Activated naive CD8-positive, alpha-beta T cell treated with anti-CD3 and anti-CD28 coated beads, Interleukin-2, amount 50 U/mL, for 24 hours (primary cell): ENCODE measurements around the gene C5AR2.
"Not testable (repeated sequence)": the region's sequence is repeated elsewhere in the genome, so short reads cannot be mapped to it uniquely, and the experiment has no call there.

Source experiments
- ATAC-seq: fragments of 150-1000 bp; cut with Tn5 transposase; one replicate; pipeline ENCODE4 v1.10.0; 2021
- DNase-seq: peaks from one replicate; pipeline ENCODE4 v3.0.0; 2021
- H3K27ac Mint-ChIP-seq: one replicate; pipeline ENCODE4 v1.8.0; 2021; ENCODE audit warnings: mild to moderate bottlenecking, mixed read lengths
- H3K27me3 Mint-ChIP-seq: one replicate; pipeline ENCODE4 v1.8.0; 2021; ENCODE audit warnings: mixed read lengths
- H3K36me3 Mint-ChIP-seq: one replicate; pipeline ENCODE4 v1.8.0; 2021; ENCODE audit warnings: low read depth, mixed read lengths
- H3K4me1 Mint-ChIP-seq: one replicate; pipeline ENCODE4 v1.8.0; 2021; ENCODE audit warnings: mixed read lengths
- H3K4me3 Mint-ChIP-seq: one replicate; pipeline ENCODE4 v1.8.0; 2021; ENCODE audit warnings: mild to moderate bottlenecking, moderate library complexity, mixed read lengths
- H3K9me3 Mint-ChIP-seq: one replicate; pipeline ENCODE4 v1.8.0; 2021; ENCODE audit warnings: mixed read lengths

Gene C5AR2

GRCh38 chr19:47365455-47365854 lies 33.5 kb downstream of the C5AR2 start:
- ATAC-seq, H3K27ac Mint-ChIP-seq, H3K9me3 Mint-ChIP-seq, DNase-seq, H3K4me1 Mint-ChIP-seq, H3K27me3 Mint-ChIP-seq, H3K4me3 Mint-ChIP-seq: not testable (repeated sequence)
- H3K36me3 Mint-ChIP-seq = peaks cover 35% of the 10 kb centered on the region

DNA sequence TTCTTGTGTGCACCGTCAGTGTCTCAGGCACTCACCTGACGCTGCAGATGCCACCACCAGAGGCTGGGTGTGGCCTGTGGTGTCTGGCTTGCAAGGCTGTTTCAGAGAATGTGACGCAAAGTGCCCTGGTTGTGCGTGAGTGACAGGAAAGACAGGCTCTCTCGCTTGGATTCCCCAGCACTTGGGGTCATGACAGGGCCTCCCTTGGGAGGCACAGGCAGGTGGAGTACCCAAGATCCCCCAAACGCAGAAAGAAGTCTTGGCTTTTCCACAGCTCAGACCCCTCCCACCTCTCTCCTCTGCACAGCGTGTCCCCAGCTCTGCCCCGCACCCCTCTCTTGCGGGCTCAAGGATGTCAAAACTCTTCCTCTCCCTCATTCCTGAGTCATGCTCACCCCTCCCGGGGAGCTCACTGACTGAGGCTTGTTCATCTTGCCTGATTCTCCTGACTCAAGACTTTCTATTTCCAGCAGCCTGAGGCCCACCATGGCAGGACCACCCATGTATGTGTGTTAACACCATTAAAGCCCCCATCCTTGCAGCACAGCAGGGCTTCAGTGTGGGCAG lies 38.2 kb downstream of the C5AR2 start:
- Mint-ChIP-seq H3K27me3 (no peaks in the 10 kb centered on the region), H3K4me1 (no peaks in the 10 kb centered on the region), H3K9me3 (no peaks in the 10 kb centered on the region), H3K36me3 (peaks cover 27% of the 10 kb centered on the region), H3K27ac (no peak overlapping the region), H3K4me3 (no peak overlapping the region)
- no peak for ATAC-seq
- DNase-seq = no peak

DNA sequence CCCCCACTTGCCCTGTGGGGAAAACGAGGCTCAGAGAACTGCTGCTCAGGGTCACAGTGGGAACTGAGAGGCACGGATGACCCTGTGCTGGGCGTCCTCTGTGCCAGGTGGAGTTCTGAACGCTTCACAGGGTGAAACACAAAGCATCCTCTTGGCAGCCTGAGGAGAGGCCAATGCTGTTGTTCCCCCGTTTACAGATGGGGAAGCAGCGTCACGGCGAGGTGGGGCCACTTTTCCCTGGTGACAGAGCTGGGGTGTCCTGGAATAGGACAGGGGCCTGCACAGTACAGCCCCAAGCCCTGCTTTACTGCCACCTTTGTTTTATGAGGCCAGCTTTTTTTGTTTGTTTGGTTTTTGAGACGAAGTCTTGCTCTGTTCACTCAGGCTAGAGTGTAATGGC lies 39.3 kb downstream of the C5AR2 start:
- Mint-ChIP-seq H3K27me3 (no peaks in the 10 kb centered on the region), H3K4me1 (no peaks in the 10 kb centered on the region), H3K36me3 (peaks cover 23% of the 10 kb centered on the region), H3K27ac (no peak overlapping the region), H3K9me3 (no peaks in the 10 kb centered on the region), H3K4me3 (no peak overlapping the region)
- DNase-seq (no peak), ATAC-seq (no peak)

GRCh38 chr19:47372603-47373002 lies 40.6 kb downstream of the C5AR2 start:
- no peak overlapping the region for H3K27ac Mint-ChIP-seq
- H3K4me1 Mint-ChIP-seq = no peaks in the 10 kb centered on the region
- H3K27me3 Mint-ChIP-seq = no peaks in the 10 kb centered on the region
- H3K4me3 Mint-ChIP-seq = no peak overlapping the region
- no peak for ATAC-seq
- H3K36me3 Mint-ChIP-seq = peaks cover 19% of the 10 kb centered on the region
- no peaks in the 10 kb centered on the region for H3K9me3 Mint-ChIP-seq
- no peak for DNase-seq

DNA sequence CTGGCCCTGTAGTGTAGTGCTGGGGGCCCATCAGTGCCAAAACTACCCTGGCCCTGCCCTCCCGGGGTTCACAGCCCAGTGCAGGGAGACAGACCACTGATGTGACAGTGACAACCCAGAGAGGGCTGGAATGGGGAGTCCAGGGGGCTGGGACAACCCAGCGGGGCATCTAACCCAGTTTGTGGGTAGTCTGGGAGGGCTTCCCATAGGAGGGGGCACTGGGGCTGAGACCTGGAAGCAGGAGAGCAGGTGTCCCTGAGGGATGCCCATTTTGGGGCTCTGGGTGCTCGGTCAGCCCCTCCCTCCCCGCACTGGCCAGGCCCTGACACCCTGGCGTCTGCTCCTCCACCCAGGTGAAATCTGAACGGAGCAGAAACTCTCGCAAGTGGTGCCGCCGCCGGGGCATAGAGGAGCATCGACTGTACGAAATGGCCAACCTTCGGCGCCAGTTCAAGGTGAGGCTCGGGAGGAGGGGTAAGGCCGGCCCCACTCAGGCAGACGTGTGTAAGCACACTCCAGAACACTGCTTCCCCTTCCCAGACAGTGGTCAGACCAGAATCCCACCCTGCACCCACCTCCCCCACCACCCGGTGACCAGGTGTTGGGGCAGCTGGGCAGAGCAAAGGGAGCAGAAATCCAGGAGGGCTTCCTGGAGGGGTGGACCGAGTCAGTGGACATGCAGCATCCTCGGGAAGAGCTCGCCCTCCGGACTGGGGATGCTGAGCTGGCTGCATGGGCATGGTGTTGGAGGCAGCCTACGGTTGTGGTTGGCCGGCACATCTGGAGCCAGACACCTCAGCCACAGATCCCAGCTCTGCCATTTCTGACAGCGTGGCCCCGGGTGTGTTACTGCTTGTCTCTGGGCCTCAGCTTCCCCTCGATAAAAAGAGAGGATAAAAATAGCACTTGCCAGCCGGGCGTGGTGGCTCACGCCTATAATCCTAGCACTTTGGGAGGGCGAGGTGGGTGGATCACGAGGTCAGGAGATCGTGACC lies 41.6 kb downstream of the C5AR2 start:
- Mint-ChIP-seq H3K4me3 (no peak overlapping the region), H3K9me3 (no peaks in the 10 kb centered on the region), H3K4me1 (no peaks in the 10 kb centered on the region), H3K36me3 (peaks cover 24% of the 10 kb centered on the region), H3K27ac (no peak overlapping the region), H3K27me3 (no peaks in the 10 kb centered on the region)
- DNase-seq = no peak
- ATAC-seq = no peak

GRCh38 chr19:47374876-47375693 lies 43.1 kb downstream of the C5AR2 start:
- peaks cover 2% of the 10 kb centered on the region for H3K4me1 Mint-ChIP-seq
- ATAC-seq = no peak
- H3K36me3 Mint-ChIP-seq = peaks cover 24% of the 10 kb centered on the region

GRCh38 chr19:47375694-47376588 lies 44.0 kb downstream of the C5AR2 start:
- H3K9me3 Mint-ChIP-seq = no peaks in the 10 kb centered on the region
- ATAC-seq = no peak
- no peak overlapping the region for H3K4me3 Mint-ChIP-seq

More at GRCh38 chr19:47374876-47375693, 43.1 kb downstream of the C5AR2 start:
- DNase-seq = no peak
- Mint-ChIP-seq H3K27ac (no peak overlapping the region), H3K4me3 (no peak overlapping the region), H3K27me3 (no peaks in the 10 kb centered on the region), H3K9me3 (no peaks in the 10 kb centered on the region)

DNA sequence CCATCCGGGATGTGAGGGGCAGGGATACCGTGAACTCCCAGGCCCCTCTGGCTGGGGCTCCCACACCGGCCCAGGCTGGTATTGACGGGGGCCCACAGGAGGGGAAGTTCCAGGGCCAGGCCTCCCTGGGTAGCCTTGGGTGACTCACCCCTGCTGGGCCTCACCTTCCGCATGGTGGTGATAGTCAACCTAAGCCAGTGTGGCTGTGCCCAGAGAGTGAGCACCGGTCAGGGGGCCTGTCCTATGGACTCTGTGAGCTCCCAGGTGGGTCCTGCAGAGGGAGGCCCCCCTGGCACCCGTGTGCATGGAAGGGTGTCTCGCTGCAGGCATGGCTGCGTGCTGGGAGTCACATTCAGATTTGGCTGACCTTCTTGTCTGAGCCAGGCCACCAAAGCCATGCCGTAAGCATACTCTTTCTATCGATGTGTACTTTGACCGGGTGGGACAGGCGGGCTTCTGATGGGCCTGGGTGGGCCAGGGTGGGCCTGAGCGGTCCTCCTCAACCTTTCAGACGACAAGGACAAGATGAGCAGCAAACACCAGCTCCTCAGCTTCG lies 44.7 kb downstream of the C5AR2 start:
- Mint-ChIP-seq H3K9me3 (no peaks in the 10 kb centered on the region), H3K27me3 (no peaks in the 10 kb centered on the region), H3K4me1 (peaks cover 12% of the 10 kb centered on the region), H3K36me3 (peaks cover 30% of the 10 kb centered on the region), H3K4me3 (no peak overlapping the region), H3K27ac (no peak overlapping the region)
- DNase-seq (no peak), ATAC-seq (no peak)

More at GRCh38 chr19:47375694-47376588, 44.0 kb downstream of the C5AR2 start:
- Mint-ChIP-seq H3K36me3 (peaks cover 28% of the 10 kb centered on the region), H3K27me3 (no peaks in the 10 kb centered on the region), H3K4me1 (peaks cover 7% of the 10 kb centered on the region), H3K27ac (no peak overlapping the region)
- no peak for DNase-seq

DNA sequence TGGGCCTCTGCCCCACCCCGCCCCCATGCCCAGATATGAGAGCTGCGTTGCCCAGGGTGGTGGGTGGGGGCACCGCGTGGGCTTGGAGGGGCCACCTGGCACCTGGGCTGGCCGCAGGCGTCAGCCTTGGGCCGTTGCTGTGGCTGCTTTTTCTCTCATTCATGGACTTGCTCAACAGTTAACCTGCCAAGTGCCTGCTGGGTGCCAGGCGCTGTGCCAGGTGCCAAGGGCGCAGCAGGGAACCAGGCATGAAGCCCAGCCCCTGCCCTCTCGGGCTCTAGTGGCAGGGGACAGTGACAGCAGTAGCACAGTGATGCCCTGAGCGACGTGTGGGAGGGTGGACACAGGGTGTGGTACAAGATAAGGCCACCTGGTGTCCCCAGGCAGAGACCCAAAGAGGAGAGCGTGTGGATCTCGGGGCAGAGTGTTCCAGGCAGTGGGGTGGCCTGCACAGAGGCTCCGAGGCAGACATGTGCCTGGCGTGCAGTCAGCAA lies 45.3 kb downstream of the C5AR2 start:
- Mint-ChIP-seq H3K9me3 (no peaks in the 10 kb centered on the region), H3K27me3 (no peaks in the 10 kb centered on the region), H3K4me3 (no peak overlapping the region), H3K27ac (no peak overlapping the region), H3K4me1 (peaks cover 15% of the 10 kb centered on the region), H3K36me3 (peaks cover 29% of the 10 kb centered on the region)
- ATAC-seq (no peak), DNase-seq (no peak)

- no peak for ATAC-seq
- H3K9me3 Mint-ChIP-seq = no peaks in the 10 kb centered on the region
- peaks cover 15% of the 10 kb centered on the region for H3K4me1 Mint-ChIP-seq
- no peak overlapping the region for H3K4me3 Mint-ChIP-seq
- DNase-seq = no peak
- H3K27ac Mint-ChIP-seq = no peak overlapping the region
- H3K36me3 Mint-ChIP-seq = peaks cover 29% of the 10 kb centered on the region
- no peaks in the 10 kb centered on the region for H3K27me3 Mint-ChIP-seq
These were observed 45.8 kb downstream of the C5AR2 start for GRCh38 chr19:47377801-47378200.

DNA sequence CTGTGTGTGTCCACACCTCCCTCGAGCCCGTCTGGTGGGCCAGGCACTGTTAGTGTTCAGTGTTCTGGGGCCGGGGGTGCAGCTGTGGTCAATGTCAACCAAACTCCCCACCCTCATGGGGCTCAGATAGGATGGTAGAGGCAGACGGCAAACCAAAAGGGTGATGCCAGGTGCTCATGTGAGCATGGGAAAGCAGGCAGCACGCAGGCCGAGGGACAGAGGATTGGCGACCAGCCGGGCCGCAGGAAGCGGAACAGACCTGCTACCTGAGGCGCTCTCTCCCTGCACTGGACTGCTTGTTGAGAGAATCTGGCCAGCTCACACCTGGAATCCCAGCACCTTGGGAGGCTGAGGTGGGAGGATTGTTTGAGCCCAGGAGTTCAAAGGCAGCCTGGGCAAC lies 46.3 kb downstream of the C5AR2 start:
- peaks cover 29% of the 10 kb centered on the region for H3K36me3 Mint-ChIP-seq
- no peaks in the 10 kb centered on the region for H3K27me3 Mint-ChIP-seq
- H3K4me1 Mint-ChIP-seq = peaks cover 19% of the 10 kb centered on the region
- H3K27ac Mint-ChIP-seq = no peak overlapping the region
- ATAC-seq = no peak
- DNase-seq = no peak
- H3K9me3 Mint-ChIP-seq = no peaks in the 10 kb centered on the region
- no peak overlapping the region for H3K4me3 Mint-ChIP-seq

DNA sequence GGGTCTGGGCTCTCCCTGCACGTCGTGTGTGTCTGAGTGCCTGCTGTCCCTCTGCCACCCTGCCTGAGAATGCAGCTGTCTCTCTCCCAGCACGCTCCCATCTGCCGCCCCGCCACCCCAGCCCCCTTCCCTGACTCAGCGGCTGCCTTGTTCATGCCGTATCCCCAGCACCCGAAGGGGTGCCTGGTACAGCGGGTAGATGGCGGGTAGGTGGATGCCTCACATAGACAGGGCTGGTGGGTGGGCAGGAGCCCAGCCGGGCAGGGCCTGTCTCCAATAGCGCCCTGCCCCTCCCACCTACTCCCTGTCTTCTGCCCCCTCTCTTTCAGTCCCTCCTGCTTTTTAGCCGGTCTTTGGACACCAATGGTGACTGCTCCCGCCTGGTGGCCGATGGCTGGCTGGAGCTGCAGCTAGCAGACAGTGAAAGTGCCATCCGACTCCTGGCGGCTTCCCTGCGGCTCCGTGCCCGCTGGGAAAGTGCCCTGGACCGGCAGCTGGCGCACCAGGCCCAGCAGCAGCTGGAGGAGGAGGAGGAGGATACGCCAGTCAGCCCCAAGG lies 47.5 kb downstream of the C5AR2 start:
- Mint-ChIP-seq H3K27ac (no peak overlapping the region), H3K4me1 (peaks cover 24% of the 10 kb centered on the region), H3K36me3 (peaks cover 28% of the 10 kb centered on the region), H3K4me3 (no peak overlapping the region), H3K27me3 (no peaks in the 10 kb centered on the region), H3K9me3 (no peaks in the 10 kb centered on the region)
- no peak for DNase-seq
- no peak for ATAC-seq

- peaks cover 24% of the 10 kb centered on the region for H3K4me1 Mint-ChIP-seq
- no peaks in the 10 kb centered on the region for H3K27me3 Mint-ChIP-seq
- no peak overlapping the region for H3K4me3 Mint-ChIP-seq
- H3K9me3 Mint-ChIP-seq = no peaks in the 10 kb centered on the region
- no peak for ATAC-seq
- H3K27ac Mint-ChIP-seq = no peak overlapping the region
- H3K36me3 Mint-ChIP-seq = peaks cover 25% of the 10 kb centered on the region
- DNase-seq = no peak
These were observed 48.6 kb downstream of the C5AR2 start for GRCh38 chr19:47380559-47380958.
